Measurements from ENCODE around the gene C15orf39.
A peak's percentile ranks its signal among the peaks of the same experiment; 100 is the strongest.

Gene C15orf39

DNA sequence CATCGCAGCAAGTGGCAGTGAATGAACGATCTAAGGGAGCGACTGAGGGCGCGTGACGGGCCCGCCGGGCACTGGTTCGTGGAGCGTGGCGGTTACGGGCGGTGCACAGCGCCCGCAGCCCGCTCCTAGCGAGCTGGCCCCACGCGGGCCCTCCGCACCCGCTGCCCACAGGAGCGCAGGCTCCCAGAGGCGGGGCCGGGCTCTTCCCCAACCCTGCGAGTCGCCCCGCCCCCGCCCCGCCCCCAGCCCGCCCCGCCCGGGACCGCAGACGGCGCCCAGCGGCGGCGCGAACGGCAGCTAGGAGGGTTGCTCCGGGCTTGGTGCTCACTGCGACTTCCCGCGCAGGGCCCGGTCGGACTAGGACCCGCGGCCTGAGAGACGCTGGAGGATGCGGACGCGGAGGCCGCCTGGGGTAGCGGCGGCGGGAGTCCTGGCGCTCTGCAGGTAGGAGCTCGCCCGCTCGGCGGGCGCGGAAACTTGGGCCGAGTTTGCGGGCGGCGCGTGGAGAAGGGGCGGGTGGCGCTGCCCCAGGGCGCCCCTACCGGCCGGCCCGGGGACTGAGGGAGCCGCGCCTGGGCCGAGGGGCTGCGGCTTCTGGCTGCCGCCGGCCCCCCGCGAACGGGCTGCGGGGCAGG is at the start of gene C15orf39:
Gene C15orf39 (plus strand): TSS at position 267 of the 635 bp plus-strand sequence. CDS start 4,167 bp downstream, outside the sequence.
- TF ChIP-seq, protein P1, sequence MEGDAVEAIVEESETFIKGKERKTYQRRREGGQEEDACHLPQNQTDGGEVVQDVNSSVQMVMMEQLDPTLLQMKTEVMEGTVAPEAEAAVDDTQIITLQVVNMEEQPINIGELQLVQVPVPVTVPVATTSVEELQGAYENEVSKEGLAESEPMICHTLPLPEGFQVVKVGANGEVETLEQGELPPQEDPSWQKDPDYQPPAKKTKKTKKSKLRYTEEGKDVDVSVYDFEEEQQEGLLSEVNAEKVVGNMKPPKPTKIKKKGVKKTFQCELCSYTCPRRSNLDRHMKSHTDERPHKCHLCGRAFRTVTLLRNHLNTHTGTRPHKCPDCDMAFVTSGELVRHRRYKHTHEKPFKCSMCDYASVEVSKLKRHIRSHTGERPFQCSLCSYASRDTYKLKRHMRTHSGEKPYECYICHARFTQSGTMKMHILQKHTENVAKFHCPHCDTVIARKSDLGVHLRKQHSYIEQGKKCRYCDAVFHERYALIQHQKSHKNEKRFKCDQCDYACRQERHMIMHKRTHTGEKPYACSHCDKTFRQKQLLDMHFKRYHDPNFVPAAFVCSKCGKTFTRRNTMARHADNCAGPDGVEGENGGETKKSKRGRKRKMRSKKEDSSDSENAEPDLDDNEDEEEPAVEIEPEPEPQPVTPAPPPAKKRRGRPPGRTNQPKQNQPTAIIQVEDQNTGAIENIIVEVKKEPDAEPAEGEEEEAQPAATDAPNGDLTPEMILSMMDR (IDR thresholded peaks at IDR 0.05; ENCODE audit: low read depth, low read length, missing control alignments), result peak; percentile 58
- in situ Hi-C loops (cut with HindIII; ENCODE audit: low pct_ligation_motif_present, low sequenced_read_pairs), result no loop called here
- Histone ChIP-seq H3K4me3 (ENCODE audit: low read depth, low read length) (peak within 1 kb of the TSS; percentile 89), H3K27ac (peak within 1 kb of the TSS; percentile 87), H3K36me3 (replicated peaks) (peaks cover 5% of the 10 kb centered on the region), H3K27me3 (replicated peaks) (no peaks in the 10 kb centered on the region)
- peak; percentile 27 for DNase-seq

DNA sequence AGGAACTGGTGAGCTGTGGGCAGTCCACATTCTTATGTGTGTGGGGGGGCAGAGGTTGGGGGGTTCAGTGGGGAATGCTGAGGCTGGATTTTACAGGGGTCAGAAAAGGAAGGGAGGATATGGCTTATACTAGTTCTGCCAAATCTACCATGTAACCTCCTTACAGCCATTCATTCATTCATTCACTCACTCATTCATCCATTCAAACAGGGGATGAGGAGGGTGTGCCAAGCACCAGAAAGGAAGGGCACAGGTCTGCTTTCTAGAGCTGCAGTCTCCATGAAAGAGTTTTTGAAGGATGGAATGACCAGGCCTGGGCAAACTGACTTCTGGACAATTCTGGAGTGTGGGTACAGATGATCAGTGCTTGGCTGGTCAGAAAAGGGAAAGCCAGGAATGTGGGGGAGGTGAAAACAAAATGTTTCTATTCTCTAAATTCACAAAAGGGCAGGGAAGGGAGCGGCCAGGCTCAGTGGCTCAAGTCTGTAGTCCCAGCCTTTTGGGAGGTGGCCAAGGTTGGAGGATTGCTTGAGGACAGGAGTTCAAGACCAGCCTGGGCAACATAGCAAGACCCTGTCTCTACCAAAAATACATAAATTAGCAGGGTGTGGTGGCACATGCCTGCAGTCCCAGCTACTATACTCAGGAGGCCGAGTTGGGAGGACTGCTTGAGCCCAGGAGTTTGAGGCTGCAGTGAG is 49.2 kb upstream of the C15orf39 start:
- in situ Hi-C loops (cut with HindIII; ENCODE audit: low pct_ligation_motif_present, low sequenced_read_pairs), result no loop called here
- TF ChIP-seq, protein P1 (IDR thresholded peaks at IDR 0.05; ENCODE audit: low read depth, low read length, missing control alignments), result no peak
- Histone ChIP-seq H3K27me3 (replicated peaks) (no peaks in the 10 kb centered on the region), H3K4me3 (ENCODE audit: low read depth, low read length) (no peak overlapping the region), H3K27ac (no peak overlapping the region), H3K36me3 (replicated peaks) (no peaks in the 10 kb centered on the region)
- DNase-seq, result no peak

DNA sequence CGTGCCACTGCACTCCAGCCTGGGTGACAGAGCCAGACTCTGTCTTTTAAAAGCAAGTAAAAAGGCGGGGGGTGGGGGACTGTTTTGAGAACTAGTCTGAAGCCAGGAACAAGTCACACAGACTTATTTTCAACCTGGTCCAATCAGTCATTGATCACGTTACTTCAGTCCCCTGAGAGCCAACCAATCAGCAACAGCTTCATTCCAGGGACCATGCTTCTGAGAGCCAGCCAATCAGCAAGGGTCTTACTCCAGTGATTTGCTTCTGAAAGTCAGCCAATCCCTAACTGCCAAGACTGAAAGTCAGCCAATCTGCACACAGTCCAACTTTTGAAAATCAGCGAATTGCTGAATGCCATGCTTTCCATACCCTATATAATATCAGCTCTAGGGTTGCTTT is 48.6 kb upstream of the C15orf39 start:
- no peaks in the 10 kb centered on the region for H3K36me3 ChIP-seq (replicated peaks)
- TF ChIP-seq, protein P1 (IDR thresholded peaks at IDR 0.05; ENCODE audit: low read depth, low read length, missing control alignments), result no peak
- no peak overlapping the region for H3K4me3 ChIP-seq (ENCODE audit: low read depth, low read length)
- no peaks in the 10 kb centered on the region for H3K27me3 ChIP-seq (replicated peaks)
- in situ Hi-C loops (cut with HindIII; ENCODE audit: low pct_ligation_motif_present, low sequenced_read_pairs), result no loop called here
- peak; percentile 28 for DNase-seq
- H3K27ac ChIP-seq, result no peak overlapping the region

DNA sequence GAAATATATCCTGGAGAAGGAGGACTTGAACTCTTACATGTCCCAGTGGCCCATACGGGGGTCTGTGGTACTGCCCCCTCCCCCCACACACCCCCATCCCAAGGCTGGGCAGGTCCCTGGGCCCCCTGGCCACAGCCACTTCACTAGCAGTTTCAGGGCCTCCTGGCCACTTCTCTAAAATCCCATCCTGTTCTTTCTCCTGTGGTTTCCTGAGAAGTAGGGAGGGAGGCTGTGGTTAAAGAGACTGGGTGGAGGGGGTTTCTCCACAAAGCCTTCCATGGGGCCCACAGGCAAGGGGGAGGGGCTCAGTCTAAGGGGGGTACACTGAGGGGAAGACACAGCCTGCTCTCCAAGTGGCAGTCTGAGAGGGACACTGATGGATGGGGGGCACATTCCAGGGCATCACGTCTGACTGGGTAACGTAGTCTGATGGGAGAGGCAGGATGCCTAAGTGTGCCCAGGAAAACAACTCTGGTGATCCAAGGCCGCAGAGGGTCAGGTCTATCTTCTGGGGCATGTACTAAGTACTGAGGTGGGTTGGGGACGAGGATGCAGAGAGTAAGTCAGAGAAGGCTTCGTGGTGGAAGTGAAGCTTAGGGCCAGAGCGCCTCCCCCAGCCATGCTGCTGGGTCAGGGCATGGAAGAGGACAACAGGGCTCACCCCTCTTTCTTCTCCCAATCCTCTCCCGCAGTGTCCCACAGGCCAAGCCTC is 48.0 kb upstream of the C15orf39 start:
- Histone ChIP-seq H3K4me3 (ENCODE audit: low read depth, low read length) (no peak overlapping the region), H3K27ac (no peak overlapping the region), H3K27me3 (replicated peaks) (no peaks in the 10 kb centered on the region), H3K36me3 (replicated peaks) (no peaks in the 10 kb centered on the region)
- TF ChIP-seq, protein P1 (IDR thresholded peaks at IDR 0.05; ENCODE audit: low read depth, low read length, missing control alignments), result no peak
- in situ Hi-C loops (cut with HindIII; ENCODE audit: low pct_ligation_motif_present, low sequenced_read_pairs), result no loop called here
- DNase-seq, result no peak

DNA sequence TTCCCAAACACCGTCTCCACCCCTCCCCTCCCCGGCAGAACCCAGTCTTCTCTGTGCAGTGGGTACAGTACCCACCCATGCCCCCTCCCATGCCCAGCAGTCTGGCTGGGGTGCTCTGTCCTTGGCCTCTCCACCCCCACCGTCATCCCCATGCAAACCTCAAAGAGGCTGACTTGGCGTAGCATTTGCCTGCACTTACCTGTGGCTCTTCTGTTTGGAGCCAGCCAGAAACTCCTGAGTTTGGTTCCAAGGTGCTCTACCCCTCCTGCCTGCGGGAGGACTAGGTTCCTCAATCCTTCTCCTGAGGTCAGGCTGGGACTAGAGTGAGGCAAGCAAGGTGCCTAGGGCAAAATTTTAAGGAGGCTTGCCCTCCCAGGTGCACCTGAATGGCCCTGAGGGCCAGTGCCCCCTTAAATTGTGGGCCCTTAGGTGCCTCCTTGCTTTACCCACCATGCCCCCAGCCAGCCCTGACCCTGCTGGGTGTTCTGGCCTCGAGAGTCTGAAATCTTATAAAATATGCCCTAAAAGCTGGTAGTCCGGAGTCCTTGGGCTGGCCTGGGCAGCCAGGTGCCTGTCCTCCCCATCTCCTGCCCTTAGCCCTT is 47.1 kb upstream of the C15orf39 start:
- in situ Hi-C loops (cut with HindIII; ENCODE audit: low pct_ligation_motif_present, low sequenced_read_pairs), result no loop called here
- Histone ChIP-seq H3K36me3 (replicated peaks) (no peaks in the 10 kb centered on the region), H3K27ac (no peak overlapping the region), H3K27me3 (replicated peaks) (no peaks in the 10 kb centered on the region), H3K4me3 (ENCODE audit: low read depth, low read length) (no peak overlapping the region)
- TF ChIP-seq, protein P1 (IDR thresholded peaks at IDR 0.05; ENCODE audit: low read depth, low read length, missing control alignments), result no peak
- no peak for DNase-seq

Measured in brain microvascular endothelial cell (primary cell).